DOHH2 (cell line): ENCODE results near the gene SPTBN4.

ENCODE experiments used
- EZH2phosphoT487 ChIP-seq: fragments of 200-600 bp; sonication (generic); IDR thresholded peaks from 2 replicates; pipeline ENCODE4 v1.6.1; 2017; ENCODE audit warnings: borderline replicate concordance, mild to moderate bottlenecking, antibody characterized with exemption, low read length, moderate library complexity, mixed read lengths
- TF ChIP-seq, protein P1 (sequence below): fragments of 200-600 bp; sonication (generic); IDR thresholded peaks from one replicate; pipeline ENCODE4 v1.5.1; 2014; ENCODE audit warnings: antibody characterized with exemption, mild to moderate bottlenecking, low read depth, low read length; ENCODE audit not compliant: poor library complexity, severe bottlenecking

DNA sequence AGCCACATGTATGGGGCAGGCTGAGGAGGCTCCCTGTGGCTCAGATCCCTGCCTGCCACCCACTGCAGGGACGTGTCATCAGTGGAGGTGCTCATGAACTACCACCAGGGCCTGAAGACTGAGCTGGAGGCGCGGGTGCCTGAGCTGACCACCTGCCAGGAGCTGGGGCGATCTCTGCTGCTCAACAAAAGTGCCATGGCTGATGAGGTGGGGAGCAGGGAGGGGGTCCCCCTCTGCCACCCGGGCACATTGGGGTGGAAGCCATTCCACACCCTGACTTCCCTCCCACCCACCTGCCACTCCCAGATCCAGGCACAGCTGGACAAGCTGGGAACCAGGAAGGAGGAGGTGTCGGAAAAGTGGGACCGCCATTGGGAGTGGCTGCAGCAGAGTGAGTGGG is 98.6 kb downstream of the SPTBN4 start:
- TF ChIP-seq, protein P1, sequence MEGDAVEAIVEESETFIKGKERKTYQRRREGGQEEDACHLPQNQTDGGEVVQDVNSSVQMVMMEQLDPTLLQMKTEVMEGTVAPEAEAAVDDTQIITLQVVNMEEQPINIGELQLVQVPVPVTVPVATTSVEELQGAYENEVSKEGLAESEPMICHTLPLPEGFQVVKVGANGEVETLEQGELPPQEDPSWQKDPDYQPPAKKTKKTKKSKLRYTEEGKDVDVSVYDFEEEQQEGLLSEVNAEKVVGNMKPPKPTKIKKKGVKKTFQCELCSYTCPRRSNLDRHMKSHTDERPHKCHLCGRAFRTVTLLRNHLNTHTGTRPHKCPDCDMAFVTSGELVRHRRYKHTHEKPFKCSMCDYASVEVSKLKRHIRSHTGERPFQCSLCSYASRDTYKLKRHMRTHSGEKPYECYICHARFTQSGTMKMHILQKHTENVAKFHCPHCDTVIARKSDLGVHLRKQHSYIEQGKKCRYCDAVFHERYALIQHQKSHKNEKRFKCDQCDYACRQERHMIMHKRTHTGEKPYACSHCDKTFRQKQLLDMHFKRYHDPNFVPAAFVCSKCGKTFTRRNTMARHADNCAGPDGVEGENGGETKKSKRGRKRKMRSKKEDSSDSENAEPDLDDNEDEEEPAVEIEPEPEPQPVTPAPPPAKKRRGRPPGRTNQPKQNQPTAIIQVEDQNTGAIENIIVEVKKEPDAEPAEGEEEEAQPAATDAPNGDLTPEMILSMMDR, result no peak
- no peak for TF ChIP-seq EZH2phosphoT487
